ENCODE results near the gene MYMK. TPM values are rescaled to one million over a fixed set of nuclear protein-coding genes. Genes with fewer than 3 reads are reported as not detected.

MYMK gene
- total RNA-seq, 1 experiment from 2014 or later, result not detected

DNA sequence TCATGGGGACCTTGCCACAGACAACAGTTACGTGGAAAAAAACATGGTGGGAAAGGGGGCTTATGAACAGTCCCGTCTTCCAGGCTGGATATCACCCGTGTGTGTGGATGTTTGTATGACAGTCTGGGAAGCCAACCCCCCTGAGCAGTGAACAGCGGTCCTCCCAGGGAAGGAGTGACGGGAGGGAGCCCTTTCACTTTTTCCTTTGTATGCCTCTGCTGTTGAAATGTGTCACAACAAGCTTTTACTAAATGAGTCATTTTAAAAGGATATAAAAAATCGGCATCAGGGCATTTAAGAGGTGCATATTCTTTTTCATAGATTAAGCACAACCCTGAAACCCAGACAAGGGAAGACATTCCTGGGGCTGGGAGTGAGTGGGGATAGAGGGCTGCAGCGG lies 5.1 kb downstream of the MYMK start:
- H3K79me2 ChIP-seq (ENCODE audit: insufficient read depth, low read length), result no peaks in the 10 kb centered on the region
- TF ChIP-seq YY1 (IDR thresholded peaks at IDR 0.05; ENCODE audit: extremely low read depth, insufficient replicate concordance, low read depth, low read length) (no peak), FOSL1 (IDR thresholded peaks at IDR 0.05; ENCODE audit: low read depth) (no peak), ELF1 (IDR thresholded peaks at IDR 0.05; ENCODE audit: borderline replicate concordance, low read depth) (no peak), CBX3 (IDR thresholded peaks at IDR 0.05; ENCODE audit: low read depth) (no peak), SRF (IDR thresholded peaks at IDR 0.05; ENCODE audit: low read depth) (no peak), CEBPB (IDR thresholded peaks at IDR 0.05; ENCODE audit: low read depth) (no peak), POLR2AphosphoS5 (IDR thresholded peaks at IDR 0.05; ENCODE audit: low read depth, low read length) (no peak)
- TF ChIP-seq, protein P1, sequence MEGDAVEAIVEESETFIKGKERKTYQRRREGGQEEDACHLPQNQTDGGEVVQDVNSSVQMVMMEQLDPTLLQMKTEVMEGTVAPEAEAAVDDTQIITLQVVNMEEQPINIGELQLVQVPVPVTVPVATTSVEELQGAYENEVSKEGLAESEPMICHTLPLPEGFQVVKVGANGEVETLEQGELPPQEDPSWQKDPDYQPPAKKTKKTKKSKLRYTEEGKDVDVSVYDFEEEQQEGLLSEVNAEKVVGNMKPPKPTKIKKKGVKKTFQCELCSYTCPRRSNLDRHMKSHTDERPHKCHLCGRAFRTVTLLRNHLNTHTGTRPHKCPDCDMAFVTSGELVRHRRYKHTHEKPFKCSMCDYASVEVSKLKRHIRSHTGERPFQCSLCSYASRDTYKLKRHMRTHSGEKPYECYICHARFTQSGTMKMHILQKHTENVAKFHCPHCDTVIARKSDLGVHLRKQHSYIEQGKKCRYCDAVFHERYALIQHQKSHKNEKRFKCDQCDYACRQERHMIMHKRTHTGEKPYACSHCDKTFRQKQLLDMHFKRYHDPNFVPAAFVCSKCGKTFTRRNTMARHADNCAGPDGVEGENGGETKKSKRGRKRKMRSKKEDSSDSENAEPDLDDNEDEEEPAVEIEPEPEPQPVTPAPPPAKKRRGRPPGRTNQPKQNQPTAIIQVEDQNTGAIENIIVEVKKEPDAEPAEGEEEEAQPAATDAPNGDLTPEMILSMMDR (IDR thresholded peaks at IDR 0.05 in 2 of 3, conservative IDR thresholded peaks at IDR 0.05 in 1 of 3; ENCODE audit: borderline replicate concordance in 1 of 3, insufficient read depth in 1 of 3, low read depth in 2 of 3, low read length in 2 of 3), result no peak
- TF ChIP-seq, protein P2, sequence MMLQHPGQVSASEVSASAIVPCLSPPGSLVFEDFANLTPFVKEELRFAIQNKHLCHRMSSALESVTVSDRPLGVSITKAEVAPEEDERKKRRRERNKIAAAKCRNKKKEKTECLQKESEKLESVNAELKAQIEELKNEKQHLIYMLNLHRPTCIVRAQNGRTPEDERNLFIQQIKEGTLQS (IDR thresholded peaks at IDR 0.05), result no peak
- TF ChIP-seq, protein P3, sequence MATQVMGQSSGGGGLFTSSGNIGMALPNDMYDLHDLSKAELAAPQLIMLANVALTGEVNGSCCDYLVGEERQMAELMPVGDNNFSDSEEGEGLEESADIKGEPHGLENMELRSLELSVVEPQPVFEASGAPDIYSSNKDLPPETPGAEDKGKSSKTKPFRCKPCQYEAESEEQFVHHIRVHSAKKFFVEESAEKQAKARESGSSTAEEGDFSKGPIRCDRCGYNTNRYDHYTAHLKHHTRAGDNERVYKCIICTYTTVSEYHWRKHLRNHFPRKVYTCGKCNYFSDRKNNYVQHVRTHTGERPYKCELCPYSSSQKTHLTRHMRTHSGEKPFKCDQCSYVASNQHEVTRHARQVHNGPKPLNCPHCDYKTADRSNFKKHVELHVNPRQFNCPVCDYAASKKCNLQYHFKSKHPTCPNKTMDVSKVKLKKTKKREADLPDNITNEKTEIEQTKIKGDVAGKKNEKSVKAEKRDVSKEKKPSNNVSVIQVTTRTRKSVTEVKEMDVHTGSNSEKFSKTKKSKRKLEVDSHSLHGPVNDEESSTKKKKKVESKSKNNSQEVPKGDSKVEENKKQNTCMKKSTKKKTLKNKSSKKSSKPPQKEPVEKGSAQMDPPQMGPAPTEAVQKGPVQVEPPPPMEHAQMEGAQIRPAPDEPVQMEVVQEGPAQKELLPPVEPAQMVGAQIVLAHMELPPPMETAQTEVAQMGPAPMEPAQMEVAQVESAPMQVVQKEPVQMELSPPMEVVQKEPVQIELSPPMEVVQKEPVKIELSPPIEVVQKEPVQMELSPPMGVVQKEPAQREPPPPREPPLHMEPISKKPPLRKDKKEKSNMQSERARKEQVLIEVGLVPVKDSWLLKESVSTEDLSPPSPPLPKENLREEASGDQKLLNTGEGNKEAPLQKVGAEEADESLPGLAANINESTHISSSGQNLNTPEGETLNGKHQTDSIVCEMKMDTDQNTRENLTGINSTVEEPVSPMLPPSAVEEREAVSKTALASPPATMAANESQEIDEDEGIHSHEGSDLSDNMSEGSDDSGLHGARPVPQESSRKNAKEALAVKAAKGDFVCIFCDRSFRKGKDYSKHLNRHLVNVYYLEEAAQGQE (IDR thresholded peaks at IDR 0.05; ENCODE audit: low read depth), result no peak
- TF ChIP-seq, protein P4, sequence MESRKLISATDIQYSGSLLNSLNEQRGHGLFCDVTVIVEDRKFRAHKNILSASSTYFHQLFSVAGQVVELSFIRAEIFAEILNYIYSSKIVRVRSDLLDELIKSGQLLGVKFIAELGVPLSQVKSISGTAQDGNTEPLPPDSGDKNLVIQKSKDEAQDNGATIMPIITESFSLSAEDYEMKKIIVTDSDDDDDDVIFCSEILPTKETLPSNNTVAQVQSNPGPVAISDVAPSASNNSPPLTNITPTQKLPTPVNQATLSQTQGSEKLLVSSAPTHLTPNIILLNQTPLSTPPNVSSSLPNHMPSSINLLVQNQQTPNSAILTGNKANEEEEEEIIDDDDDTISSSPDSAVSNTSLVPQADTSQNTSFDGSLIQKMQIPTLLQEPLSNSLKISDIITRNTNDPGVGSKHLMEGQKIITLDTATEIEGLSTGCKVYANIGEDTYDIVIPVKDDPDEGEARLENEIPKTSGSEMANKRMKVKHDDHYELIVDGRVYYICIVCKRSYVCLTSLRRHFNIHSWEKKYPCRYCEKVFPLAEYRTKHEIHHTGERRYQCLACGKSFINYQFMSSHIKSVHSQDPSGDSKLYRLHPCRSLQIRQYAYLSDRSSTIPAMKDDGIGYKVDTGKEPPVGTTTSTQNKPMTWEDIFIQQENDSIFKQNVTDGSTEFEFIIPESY (IDR thresholded peaks at IDR 0.05; ENCODE audit: extremely low read depth, insufficient replicate concordance, low read length), result no peak
- POLR2A ChIA-PET, result no interaction called here
- H3K27me3 ChIP-seq (ENCODE audit: insufficient read depth, low read length), result no peaks in the 10 kb centered on the region
- no TSS peak for BruUV-seq (replicated peaks)
- H3K36me3 ChIP-seq (ENCODE audit: control insufficient read depth in 1 of 2, insufficient read depth in 2 of 2, low read length in 2 of 2), result no peaks in the 10 kb centered on the region
- H3K27ac ChIP-seq (ENCODE audit: low read depth, low read length), result no peak overlapping the region
- CTCF ChIA-PET, result no interaction called here
- H4K20me1 ChIP-seq (ENCODE audit: insufficient read depth), result no peaks in the 10 kb centered on the region
- no peak for DNase-seq (ENCODE audit: low read depth, low spot score)
- H3K4me1 ChIP-seq (ENCODE audit: control insufficient read depth in 1 of 2, insufficient read depth in 2 of 2, low read length in 2 of 2), result peaks cover 0 to 12% of the 10 kb centered on the region in 2 experiments; a peak in 2 of 4 replicates
- H3K9me3 ChIP-seq (ENCODE audit: control insufficient read depth in 1 of 2, insufficient read depth in 1 of 2, low read depth in 1 of 2, low read length in 2 of 2), result no peaks in the 10 kb centered on the region
- H3K9ac ChIP-seq (ENCODE audit: low read length), result no peak overlapping the region
- H3K9me2 ChIP-seq (ENCODE audit: insufficient read depth), result no peaks in the 10 kb centered on the region
- no peak overlapping the region for H3K4me3 ChIP-seq (replicated peaks in 1 of 2; ENCODE audit: low read depth in 1 of 2, low read length in 2 of 2)
- intact Hi-C loops (cut with micrococcal nuclease), result no loop called here
- no peak overlapping the region for H2AFZ ChIP-seq (ENCODE audit: low read depth, low read length, poor library complexity, severe bottlenecking)
- RAD21 ChIA-PET (ENCODE audit: low non-redundant PET in 1 of 2, low total read pairs in 2 of 2, uncharacterized antibody in 2 of 2, unreplicated experiment in 2 of 2), result no interaction called here
- H3K4me2 ChIP-seq (ENCODE audit: low read length), result no peak overlapping the region
- no peak for ATAC-seq

Data from HCT116 (cell line).